GM21723 (cell line): ENCODE data around the gene NABP2.
"Not testable (repeated sequence)": the region's sequence is repeated elsewhere in the genome, so short reads cannot be mapped to it uniquely, and the experiment has no call there.

ENCODE experiments used
- ATAC-seq: cut with Tn5 transposase; IDR thresholded peaks from one replicate; pipeline ENCODE4 v1.9.1; 2021; ENCODE audit warnings: mild to moderate bottlenecking, moderate library complexity; ENCODE audit not compliant: unreplicated experiment

NABP2 gene

DNA sequence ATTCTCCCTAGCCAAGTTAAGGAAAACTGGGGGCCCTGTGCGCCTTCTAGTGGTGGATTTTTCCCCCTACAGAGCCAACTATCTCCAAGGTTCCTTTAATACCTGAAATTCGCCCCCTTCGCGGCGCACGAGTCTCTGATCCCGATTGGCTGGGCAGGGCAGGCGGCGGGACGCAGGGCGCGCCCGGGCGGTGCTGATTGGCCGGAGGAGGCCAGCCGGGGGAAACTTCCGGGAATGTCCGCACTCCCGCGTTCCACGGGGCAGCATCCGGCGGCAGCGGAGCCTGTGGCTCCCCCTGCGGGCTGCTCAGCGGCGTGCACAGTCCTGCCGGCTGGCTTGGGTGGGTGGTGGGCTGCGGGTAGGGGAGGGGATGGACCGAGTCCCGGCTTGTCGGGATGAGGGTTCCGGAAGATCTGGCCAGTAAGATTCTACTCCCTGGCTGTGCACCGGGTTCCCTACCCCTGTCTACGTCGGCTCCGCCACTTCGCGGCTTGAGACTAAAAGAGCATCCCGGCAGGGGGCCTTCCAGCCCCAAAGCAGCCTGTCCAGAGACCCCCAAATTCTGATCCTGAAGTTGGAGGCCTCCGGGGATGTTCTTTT lies at the start of gene NABP2:
Gene NABP2, plus strand, starts transcription at position 241 of the 600 bp plus-strand sequence. CDS start 515 bp downstream, outside the sequence.
- ATAC-seq: peak; percentile 68

DNA sequence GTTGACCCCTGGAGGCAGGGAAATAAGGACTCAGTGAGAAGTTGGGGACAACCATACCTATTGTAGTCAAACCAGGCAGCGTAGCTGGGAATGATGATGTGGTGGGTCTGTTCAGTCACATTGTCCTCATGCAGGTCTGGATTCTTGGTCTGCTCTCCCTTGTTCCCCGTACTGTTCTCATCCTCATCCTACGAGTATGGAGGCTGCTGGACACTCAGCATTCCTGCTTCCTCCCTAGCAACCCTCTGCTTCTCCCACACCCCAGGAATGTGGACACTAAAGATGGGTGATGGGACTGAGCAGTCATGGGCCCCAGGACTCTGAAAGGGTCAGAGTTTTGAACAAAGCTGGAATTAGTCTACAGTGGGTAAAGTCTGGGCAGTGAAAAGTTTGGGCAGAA lies 45.8 kb upstream of the NABP2 start:
- ATAC-seq: no peak

DNA sequence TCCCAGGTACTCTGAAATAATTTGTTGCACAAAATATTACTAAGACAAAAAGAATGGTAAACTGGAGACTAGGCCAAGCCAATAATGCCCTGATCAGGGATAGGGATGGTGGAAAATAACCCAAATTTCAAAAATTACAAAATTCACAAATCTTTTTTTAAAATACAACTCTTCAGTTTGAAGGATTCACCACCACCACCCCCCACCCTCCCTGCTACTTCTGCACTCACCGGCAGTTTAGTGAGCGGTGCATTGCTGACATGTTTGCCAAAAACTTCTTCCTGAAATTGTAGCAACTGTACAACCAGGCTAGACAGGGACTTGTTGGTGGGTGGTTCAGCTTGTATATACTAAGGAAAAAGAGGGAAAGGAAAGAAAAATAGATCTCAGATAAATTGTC lies 37.2 kb upstream of the NABP2 start:
- no peak for ATAC-seq

DNA sequence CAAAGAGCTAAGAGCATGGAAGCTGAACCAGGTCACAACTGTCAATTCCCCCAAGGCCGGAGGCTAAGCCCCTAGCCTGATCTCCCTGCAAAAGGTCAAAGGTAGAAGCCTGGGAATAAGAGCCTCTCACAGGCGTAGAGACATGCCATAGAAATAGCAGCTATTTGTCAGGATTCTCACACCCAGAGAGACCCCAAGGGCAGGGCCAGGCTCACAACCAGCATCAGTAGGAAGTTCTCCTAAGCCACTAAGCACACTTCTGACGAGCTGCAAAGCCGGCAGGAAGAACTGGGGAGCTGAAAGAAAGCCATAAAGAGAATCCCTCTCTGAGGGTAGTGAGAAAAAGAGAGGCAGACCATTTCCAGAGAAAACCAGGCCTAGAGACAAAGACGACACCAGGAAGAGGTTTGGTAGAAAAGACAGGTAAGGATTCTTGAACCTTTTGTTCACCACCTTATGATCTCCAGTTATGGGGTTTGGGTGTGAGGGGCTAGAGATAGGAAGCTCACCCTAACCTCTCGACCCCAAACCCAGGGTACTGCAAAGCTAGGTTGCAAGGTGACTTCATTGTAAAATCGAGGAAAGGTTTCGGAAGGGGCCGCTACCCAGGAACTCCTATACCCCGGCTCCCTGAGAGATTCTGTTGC lies 35.9 kb upstream of the NABP2 start:
- no peak for ATAC-seq

DNA sequence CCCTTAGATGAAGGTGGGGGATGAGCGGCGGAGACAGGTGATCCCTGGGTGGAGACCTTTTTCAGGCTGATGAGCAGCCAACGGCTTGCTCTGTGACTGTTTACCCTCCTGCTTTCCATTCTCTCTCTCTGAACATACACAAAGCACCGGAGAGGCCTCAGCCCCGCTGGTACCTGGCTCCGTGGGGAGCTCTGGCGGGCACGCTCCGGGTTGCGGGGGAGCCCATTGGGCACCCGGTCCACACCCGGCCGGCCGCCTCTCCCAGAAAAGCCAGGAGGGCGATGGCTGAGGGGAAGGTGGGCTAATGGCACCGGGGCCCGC lies 35.4 kb upstream of the NABP2 start:
- ATAC-seq: peak; percentile 10

DNA sequence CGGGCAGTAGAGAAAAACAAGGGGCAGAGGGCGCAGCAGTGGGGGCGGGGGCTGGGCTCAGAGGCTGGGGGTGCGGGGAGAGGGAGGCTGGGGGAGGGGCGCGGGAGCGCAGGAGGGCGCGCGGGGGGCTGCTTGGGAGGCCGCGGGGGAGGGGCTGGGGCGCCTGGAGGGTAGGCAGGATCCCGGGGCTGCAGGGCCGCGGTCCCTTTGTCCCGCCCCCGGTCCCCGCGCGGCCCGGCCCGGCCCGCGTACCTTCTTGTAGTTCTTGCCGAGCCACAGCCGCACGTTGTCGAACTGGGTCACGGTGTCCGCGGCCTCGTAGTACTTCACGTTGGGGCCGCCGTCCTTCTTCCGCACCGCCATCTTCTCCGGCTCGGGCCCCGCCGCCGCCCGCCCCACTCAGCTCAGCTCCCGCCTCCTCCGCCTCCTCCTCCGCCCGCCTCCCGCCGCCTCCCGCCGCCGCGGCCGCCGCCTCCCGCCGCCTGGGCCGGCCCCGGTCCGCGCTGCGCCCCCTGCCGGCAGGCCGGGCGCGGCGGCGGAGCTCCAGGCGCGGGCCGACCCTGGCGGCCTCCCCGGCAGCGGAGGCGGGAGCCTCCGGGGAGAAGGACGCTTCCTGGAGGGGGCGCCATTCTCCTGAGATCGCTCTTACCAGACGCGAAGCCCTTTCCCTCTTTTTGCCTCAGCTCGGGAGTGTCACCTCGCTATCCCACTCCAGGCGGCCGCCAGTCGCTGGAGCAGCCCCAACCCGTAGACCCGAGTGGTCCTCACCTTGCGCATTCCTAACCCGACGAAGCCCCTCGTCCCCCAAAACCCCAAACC lies 34.8 kb upstream of the NABP2 start, which contains the start of gene SMARCC2:
Gene SMARCC2, minus strand, starts transcription at position 385 of the 819 bp plus-strand sequence. Its CDS starts 22 bp downstream, at position 363.
- ATAC-seq: peak; percentile 75

DNA sequence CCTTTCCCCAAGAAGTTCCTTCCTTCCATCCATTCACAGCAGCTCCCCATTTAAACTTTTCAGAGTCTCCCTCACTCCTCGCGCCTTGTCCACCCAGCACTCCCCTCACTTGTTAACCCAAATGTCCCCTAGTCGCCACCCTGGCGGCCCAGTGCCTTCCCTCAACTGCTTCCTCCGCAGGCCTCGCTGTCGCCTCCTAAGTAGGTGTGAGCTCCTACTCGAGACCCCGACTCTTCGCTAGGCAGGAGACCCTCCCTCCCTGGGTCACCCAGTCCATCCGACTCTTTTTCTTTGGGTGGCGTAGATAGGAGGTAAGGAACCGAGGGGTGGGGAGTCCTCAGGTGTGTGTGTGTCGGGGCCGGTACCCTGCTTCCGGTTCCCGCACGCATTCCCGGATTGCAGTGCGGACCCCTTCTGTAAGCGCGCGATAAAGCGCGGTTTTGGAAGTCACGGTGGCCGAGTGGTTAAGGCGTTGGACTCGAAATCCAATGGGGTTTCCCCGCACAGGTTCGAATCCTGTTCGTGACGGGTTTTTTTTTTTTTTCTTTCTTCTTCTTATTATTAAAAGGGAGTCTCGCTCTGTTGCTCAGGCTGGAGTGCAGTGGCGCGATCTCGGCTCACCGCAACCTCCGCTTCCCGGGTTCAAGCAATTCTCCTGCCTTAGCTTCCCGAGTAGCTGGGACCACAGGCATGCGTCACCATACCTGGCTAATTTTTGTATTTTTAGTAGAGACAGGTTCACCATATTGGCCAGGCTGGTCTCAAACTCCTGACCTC lies 34.0 kb upstream of the NABP2 start:
- ATAC-seq: peak; percentile 30

DNA sequence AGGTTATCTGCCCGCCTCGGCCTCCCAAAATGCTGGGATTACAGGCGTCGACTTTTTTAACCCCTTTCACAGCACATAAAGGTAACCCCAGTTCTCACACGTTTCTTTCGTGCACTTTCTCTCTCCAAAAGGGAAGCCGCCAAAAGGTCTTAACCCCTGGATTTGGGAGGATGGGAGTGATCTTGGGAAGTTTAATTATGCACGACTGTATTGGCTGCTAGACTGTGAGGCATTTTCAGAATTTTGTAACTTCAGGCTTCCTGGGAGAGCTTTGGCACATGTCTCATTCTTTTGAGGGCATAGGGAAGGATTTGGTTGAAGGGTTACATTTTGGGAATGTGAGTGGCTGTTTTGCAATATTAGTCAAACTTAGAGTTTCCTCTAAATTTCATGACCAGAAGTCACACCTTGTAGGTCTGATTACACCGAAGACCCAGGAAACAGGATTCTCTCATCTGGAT lies 33.4 kb upstream of the NABP2 start:
- no peak for ATAC-seq

DNA sequence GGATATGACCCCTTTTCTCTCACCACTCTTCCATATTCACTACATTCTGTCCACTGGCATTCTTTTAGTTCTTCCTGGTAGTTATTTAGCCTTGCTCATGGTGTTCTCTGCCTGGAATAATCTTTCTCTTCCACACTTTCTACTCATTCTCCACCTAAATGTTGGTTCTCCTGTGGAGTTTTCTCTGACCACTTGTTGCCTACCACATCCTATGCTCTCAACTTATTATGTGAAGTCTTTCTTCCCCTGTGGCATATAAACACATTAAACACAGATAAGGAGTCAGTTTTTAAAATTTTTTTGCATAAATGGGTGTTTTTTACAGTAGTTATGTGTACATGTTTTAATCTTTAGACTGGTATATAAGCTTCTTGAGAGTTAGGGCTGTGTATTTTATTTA lies 31.6 kb upstream of the NABP2 start:
- no peak for ATAC-seq

DNA sequence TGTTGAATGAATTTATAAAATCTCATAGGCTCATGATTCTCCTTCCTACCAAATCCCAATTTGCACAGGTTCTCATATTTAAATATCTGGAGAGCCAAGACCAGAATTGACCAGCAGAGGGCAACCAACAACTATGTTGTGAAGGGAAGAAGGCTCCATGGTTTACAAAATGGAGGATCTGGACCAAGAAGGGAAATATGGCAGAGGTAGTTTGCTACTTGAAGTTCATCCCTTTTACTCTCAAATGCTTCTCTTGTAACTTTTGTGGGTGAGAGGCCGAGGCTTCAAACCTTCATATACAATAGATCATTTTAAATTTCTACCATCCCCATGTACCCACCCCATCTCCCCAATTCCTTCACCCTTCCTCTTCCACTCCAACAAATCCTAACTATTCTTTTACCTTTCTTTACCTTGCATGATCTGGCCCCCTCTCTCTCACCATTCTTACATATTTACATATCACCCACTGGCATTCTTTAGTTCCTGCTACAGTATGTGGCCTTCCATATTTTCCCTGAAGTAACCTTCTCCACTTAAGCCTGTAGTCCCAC lies 31.0 kb upstream of the NABP2 start:
- no peak for ATAC-seq

DNA sequence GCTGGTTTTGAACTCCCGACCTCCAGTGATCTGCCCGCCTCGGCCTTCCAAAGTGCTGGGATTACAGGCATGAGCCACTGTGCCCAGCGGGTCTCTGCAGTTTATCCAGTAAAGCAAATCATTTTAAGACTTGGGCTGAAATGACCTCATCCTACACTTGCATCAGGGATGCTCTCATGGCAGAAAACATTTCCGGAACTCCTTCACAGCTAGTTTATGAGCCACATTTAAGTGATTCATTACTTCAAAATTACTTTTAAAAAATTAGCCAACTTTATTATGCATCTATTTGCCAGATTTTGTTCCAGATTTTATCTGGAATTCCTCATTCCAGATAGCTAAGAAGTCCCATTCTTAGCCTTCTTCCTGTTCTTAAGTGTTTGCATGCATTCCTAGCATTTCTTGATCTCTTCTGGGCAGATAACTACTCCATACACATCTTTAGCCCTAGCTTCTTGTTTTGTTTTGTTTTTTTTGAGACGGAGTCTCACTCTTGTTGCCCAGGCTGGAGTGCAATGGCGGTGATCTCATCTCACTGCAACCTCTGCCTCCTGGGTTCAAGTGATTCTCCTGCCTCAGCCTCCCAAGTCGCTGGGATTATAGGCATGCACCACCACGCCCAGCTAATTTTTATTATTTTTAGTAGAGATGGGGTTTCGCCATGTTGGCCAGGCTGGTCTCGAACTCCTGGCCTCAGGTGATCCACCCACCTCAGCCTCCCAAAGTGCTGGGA lies 27.2 kb upstream of the NABP2 start:
- not testable (repeated sequence) for ATAC-seq

DNA sequence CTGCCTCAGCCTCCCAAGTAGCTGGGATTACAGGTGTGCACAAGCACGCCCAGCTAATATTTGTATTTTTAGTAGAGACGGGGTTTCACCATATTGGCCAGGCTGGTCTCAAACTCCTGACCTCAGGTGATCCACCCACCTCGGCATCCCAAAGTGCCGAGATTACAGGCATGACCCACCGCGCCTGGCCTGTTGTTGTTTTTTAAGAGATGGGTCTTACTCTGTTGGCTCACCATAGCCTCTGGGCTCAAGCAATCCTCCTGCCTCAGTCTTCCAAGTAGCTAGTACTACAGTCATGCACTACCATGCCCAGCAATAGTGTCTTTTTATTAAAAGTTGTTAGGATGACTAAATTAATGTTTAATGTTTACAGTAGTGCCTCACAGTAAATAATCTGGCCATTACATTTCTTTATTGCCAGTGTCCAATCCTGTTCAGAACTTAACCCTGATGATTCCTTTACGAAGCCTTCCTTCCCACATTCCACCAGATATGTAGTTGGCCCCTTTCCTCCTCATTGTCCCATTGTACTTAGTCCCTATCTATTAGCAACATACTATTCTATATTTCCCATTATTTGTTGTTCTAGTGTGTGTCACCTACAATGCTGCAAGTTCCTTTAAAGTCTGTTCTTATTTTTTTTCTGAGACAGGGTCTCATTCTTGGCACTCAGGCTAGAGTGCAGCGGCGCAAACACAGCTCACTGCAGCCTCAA lies 26.1 kb upstream of the NABP2 start:
- no peak for ATAC-seq

DNA sequence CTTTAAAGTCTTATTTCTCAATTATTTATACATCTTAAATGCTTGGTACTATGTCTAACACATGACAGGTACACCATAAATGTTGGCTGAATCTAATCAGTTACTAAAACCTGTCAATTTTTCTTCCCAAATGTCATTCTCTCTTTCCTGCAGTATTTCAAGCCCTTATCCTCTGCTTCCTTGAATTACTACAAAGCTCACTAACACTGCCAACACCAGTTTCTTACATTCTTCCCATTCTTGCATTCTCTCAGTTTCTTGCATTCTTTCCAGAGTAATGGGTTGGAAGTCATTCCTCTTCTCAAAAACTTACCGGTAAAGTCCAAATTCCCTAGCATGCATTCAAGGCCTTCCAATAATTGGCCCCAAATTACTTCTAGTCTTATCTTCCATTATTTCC lies 25.3 kb upstream of the NABP2 start:
- no peak for ATAC-seq

DNA sequence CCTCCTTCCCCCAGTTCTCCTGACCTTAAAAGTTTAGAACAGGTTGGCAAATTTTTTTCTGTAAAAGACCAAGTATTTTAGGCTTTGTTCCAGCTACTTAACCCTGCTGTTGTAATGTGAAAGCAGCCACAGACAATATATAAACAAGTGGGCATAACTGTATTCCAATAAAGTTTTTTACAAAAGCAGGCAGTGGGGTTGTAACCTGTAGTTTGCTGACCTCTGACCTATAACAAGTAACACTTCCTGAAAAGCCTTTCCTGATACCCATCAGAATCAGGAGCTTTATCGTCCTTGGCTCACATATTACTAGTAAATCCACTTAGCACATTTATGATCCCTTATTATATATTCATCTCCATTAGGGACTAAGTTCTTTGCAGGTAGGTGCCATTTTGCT lies 21.8 kb upstream of the NABP2 start:
- ATAC-seq: no peak

DNA sequence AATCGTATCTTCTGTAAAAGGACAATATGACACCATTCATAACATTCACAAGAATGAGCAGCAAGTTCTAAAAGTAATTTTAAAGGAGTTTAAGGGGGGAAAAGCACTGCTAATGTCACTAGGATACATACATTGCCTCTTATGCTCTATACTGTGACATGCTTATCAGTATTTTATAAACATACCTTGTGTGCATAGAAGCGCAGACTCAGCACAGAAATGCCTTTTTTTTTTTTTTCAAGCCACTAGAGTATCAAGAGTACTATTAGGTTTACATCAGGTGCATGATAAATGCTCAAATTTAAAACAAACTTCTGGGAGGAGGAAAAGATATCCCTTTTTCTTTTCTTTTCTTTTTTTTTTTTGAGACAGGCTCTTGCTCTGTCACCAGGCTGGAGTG lies 21.3 kb upstream of the NABP2 start:
- ATAC-seq: no peak

DNA sequence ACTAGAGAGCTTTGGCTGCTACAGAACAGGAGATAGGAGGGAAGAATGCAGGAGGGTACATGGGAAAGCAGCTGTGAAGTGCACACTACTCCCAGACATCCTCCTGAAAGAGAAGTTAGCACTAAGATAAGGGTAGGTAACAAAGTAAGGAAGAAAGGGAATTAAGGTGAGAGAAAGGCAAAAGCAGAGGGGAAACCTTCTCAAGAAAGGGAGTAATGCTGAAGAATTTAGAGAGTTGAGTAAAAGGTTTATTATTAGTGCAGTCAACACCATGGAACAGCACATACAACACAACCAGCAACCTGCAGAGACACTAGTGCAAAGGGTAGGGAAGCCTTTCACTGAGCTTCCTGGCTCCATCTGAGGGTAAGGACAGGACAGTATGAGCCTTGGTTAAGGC lies 19.9 kb upstream of the NABP2 start:
- ATAC-seq: no peak

DNA sequence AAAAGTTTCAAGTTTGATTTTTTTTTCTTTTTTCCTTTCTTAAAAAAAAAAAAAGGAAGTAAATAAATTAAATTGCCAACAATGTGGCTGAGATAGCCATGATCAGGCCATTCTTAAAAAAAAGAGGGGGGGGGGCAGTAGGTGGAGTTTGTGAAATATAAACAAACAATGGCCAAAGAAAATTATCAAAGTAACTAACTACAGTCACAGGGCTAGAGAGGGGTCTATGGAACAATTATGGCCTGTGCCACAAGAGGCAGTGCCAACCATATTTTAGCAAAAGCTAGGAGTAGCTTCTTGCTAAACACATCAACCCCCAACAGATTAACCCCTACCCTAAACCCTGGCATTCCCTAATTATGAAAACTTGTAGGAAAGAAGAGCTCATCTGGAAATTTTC lies 18.7 kb upstream of the NABP2 start:
- ATAC-seq: no peak

DNA sequence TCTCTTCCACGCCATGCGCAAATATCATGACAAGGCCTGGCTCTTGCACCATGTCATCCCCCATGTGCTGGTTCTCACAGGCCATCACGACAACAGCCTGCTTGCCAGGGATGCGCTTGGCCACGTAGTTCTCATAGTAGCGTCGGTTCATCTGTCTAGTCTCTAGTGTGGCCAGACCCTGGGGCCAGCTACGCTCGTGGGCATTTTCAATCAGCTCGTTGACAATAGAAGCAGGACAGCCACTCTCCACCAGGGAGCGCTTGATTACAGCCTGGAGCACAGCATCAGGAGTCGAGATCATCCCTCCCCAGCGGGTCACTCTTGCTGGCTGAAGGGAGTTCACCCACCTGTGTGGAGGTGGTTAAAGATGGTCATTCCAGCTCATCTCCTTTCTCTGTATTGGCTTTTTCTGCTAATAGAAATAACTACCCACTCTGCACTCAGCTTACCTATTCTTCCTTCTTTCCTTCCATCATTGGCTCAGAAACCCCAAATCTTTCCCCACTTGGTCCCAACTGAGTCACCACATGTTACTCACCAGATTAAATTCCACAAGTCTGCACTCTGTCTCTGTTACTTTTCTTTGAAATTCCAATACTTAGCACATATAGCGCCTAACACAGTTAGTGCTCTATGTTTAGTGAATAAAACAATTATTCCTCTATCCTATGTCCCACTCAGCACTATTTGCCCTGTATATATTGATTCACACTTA lies 17.5 kb upstream of the NABP2 start:
- no peak for ATAC-seq

DNA sequence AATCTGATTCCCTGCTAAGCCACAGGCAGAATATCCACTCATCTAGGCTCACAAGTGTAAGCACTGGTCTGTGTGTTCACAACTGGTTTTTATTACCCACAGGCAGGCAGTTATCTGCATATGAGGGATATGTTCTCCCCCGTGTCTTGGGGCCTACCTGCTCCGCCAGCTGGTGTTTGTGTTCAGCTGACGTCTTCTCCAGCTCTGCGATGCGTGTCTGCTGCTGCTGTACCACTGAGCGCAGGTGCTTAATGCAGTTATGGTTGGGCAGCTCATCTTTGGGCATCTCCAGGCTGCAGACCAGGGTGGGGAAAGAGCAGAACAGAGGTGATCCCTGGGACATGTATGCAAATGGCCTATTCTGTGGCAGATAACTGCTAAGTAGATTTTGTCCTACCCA lies 16.1 kb upstream of the NABP2 start:
- no peak for ATAC-seq
